ENCODE results near the gene BNC1.

Gene BNC1, protein sequence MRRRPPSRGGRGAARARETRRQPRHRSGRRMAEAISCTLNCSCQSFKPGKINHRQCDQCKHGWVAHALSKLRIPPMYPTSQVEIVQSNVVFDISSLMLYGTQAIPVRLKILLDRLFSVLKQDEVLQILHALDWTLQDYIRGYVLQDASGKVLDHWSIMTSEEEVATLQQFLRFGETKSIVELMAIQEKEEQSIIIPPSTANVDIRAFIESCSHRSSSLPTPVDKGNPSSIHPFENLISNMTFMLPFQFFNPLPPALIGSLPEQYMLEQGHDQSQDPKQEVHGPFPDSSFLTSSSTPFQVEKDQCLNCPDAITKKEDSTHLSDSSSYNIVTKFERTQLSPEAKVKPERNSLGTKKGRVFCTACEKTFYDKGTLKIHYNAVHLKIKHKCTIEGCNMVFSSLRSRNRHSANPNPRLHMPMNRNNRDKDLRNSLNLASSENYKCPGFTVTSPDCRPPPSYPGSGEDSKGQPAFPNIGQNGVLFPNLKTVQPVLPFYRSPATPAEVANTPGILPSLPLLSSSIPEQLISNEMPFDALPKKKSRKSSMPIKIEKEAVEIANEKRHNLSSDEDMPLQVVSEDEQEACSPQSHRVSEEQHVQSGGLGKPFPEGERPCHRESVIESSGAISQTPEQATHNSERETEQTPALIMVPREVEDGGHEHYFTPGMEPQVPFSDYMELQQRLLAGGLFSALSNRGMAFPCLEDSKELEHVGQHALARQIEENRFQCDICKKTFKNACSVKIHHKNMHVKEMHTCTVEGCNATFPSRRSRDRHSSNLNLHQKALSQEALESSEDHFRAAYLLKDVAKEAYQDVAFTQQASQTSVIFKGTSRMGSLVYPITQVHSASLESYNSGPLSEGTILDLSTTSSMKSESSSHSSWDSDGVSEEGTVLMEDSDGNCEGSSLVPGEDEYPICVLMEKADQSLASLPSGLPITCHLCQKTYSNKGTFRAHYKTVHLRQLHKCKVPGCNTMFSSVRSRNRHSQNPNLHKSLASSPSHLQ

DNA sequence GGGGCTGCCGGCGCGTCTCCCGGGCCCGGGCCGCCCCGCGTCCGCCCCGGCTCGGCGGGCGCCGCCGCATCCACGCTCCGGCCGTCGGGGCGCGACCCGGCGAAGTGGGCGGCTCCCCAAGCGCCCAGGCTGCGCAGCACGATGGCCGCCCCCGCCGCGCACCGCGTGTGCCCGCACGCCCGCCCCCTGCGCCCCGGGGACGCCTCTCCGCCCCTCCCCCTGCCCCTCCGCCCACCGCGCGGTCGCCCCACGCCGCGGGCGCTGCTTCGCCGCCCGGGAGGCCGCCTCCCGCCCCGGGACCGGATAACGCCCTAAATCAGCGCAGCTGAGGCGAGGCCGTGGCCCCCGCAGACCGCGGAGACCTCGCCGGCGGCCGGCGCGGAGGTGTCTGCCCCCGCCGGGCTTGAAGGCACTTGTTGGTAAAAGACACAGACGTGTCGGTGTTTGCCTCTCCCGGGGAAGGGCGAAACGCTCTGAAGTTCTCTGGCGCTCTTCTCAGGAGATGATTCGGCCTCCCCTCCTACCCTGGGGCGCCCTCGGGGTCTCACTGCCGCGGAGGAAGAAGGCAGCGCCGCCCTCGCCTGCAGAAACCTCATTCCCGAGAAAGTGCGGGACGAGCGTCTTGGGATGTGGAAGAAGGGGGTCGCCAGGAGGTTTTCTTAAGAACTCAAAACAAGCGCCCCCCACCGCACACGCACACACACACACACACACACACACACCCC, at the start of gene BNC1:
BNC1 (minus strand) TSS at position 106 of the 725 bp plus-strand sequence; CDS start at position 70, 36 bp downstream.
- no peak for DNase-seq

DNA sequence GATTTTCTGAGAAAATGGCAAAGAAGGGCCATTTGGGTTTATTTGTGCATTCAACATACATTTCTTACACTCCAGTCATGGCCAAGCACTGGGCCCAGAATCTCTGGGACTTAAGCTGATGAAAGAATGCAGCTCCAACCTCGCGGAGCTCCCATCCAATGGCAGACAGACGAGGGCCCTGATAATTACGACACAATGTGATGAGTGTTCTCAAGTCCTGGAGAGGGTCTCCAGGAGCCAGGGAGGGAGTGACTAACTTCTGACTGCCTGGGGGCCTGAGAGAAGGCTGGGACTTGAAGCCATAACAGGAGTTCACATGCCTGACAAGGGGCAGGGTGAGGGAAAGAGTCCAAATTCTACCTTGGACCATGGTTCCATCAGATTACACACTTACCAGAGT, 42.6 kb upstream of the BNC1 start:
- DNase-seq = peak; percentile 14

DNA sequence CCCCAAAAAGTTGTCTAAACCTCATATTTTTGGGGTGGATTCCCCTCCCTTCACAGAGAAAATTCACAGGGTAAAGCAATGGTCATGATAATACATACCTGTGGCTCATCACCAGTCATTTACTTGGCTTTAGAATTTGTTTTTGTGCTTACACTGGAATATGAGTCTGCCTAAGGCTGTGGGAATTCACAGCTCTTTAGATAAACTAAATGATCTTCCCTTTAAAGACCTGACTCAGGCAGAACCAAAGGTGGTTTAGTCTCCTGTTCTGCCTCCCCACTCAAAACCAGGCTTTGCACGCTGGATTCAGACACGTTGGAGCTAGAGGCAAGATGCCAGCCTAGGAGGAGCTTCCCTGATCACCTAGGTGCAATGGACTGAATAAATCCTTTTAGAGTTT, 40.3 kb upstream of the BNC1 start:
- no peak for DNase-seq

DNA sequence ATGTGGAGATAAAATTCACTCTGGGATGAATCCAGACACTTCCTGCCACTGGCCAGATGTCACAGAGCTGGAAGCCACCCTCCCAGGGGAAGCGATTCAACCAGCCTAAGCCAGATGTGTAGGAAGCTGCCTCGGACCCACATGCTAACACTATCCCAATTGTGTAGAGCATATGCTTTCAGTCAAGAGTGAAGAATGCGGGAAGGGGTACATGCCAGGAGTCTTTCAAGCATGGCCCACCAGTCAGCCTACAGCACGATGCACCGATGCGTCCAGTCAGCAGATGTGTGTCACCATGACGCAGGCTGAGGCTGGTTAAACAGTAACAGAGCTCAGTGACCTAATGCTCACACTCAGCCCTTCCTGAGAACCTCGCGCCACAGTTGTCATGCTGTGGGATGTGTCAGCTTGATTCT, 38.8 kb upstream of the BNC1 start:
- DNase-seq = peak; percentile 92

DNA sequence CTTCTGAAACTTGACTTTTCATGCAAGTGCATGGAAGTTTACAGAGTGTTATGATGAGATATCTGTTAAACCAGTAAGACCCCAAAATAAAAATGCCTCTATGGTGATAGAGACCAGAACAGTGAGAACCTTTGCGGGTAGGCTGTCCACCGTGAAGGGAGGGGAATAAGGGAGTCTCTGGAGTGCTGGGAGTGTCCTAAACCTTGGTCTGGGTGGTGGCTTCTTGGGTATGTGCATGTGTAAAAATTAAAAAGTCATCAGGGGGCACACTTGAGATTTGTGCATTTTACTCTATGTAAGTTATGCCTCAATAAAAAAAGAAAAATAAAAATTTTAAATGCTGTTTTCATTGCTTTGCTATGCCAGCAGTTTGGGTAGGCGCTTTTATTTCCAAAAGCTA, 38.2 kb upstream of the BNC1 start:
- no peak for DNase-seq

DNA sequence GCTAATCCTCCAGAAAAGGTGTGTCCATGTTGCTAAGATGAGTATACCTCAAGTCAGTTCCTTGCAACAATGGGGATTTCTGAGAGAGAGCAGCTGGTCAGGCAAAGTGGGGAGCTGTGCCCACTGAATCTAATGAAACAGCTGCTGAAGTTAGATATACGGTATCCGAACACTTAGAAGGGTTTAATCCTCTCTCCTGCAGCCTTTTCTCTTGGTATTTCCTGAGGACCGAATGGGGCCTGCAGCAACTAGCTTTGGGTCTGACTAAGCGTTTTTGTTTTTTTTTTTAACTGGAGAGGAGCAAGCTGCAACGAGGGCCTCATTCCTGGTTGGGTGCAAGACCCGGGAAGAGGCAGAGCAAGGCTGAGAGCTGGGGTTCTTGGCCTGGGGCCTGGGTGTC, 37.6 kb upstream of the BNC1 start:
- DNase-seq = peak; percentile 52

DNA sequence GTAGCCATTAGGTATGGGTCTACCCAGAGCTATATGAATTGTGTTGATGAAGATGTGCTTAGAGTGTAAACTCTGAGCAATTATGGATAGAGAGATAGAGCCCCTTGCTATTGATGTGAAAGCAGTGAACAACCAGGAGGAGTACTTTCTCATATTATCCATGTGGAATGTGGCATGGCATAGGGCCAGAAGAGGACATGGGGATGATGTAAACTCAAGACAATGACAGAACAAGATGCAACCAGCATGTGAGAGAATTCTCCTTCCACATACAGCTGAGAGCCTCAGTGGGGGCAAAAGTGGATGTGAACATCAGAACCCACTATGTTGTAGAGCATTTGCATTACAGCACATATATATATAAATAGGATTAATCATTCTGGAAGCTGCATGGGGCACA, 36.4 kb upstream of the BNC1 start:
- DNase-seq = peak; percentile 58

DNA sequence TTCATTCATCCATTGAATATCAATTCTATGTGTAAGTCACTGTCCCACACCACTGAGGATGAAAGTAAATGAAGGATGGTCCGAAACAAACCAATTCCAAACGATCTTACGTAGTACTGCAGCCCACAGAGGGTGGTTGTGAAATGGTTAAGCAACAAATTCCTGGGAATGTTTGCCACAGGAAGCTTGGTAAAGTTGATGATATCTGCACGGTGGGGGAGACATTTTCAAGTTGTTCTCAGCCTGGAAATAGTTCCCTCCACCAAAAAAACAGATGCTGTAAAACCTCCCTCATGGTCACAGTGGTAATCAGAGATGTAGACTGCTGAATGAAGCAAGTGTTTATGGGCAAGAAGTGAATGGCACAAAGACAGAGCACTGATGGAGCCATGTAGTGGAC, 35.9 kb upstream of the BNC1 start:
- peak; percentile 81 for DNase-seq

DNA sequence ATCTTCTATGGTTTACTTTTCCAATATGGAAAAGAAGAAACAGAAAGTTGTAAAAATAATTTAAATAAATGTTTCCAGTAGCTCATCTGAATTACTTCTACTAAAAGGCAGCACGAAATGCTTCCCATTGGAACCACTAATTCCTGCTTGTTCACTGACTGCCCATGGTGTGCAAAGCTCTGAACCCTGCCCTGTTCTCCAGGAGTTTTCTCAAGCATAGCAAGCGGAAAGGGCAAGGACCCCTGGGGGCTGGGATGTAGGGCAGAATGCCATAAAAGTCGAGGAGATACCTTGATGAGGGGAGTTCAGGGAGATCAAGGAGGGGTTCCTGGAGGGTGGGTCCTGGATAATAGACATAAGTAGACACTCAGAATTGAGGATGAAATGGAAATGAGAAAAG, 35.3 kb upstream of the BNC1 start:
- DNase-seq = no peak

DNA sequence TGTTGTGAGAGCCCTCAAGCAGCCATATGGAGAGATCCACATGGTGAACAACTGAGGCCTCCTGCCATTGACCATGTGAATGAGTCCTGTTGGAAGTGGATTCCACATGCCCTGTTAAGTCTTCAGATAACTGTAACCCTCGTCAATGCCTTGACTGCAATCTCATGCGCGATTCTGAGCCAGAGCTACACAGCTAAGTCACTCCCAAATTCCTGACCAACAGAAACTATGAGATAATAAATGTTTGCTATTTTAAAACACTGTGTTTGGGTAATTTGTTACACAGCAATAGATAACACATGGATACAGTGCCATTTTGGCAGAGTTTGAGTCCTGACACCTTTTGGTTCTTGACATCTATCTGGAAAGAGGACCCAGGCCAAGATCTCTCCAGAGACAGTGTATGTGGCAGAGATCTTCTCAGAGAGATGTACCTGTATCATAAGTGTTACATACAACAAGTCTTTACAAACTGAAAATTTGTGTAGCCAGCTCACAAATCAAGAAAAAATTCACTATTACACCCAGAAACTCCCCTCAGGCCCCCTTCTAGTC, 34.5 kb upstream of the BNC1 start:
- DNase-seq = no peak

DNA sequence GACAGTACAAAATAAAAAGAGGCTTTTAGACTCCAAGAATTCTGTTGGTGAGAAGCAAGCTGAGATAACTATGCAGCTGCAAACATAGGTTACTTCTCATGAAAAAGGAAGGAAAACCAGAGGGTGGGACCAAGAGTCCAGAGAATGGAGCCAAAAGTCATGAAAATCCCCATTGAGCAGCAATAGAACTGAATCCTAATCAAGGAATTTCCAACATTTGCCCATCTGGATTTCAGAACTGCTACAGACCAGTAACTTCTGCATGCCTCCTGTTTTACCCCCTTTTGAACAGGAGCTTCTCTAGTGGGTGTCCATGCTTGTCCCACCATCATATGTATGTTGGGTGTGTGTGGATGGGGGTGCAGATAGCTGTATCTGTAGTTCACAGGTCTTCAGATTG, 33.6 kb upstream of the BNC1 start:
- DNase-seq = no peak

DNA sequence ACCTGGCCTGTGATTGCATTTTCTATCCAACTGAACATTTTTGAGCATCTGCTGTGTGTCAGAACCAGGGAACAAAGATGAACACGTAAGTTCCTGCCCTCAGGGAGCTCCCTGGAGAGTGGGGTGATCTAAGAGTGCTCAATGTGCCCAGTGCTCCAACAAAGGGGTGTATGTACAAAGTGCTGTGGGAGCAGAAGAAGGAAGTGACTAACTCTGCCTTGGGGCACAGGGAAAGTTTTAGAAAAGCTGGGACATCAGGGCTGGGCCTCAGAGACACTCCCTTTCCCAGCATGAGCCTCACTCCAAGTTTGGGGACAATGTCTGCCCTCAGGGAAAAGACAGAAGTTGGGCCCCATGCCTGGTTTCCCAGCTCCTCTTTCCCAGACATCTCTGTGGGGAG, 27.6 kb upstream of the BNC1 start:
- DNase-seq = no peak

DNA sequence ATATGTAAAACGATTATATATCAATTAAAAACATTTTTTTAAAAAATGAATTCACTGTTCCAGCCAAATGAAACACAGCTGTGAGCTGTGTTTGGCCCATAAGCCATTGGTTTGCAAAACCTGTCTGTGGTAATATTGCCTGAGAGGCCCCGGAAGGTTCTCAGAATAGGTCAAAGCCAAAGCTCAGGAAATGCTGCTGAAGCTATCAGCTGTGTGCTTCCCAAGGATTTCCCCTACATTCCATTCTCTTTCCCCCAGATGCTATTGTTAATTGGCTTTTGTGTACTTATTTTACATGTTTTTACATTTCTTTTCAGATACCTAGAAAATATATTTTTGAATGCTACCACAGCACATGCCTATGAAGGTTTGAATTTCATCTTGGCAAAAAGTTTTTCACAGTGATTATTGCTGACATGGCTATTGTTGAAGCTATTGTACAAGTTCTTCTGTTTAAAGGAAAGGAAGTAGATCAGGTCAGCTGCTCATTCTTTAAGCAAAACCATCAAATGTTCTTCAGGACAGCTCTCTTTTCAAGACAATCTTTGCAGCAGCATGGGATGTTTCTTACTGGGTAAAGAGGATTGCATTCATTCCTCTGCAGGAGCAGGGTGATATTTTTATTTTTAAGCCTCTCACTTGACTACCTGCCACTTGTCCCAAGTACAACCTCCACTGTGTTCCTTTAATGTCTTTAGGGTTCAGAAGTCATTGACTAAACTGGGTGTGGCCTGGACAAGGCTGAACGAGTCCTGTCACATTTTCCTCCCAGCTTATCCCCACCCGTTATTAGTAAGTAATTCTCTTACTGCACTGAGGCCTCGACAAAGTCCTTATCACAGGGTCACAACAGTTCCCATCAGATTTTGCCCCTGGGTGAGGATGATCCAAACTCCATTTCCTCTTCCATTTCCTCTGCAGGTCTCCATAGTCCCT, 26.3 kb upstream of the BNC1 start:
- DNase-seq = no peak

DNA sequence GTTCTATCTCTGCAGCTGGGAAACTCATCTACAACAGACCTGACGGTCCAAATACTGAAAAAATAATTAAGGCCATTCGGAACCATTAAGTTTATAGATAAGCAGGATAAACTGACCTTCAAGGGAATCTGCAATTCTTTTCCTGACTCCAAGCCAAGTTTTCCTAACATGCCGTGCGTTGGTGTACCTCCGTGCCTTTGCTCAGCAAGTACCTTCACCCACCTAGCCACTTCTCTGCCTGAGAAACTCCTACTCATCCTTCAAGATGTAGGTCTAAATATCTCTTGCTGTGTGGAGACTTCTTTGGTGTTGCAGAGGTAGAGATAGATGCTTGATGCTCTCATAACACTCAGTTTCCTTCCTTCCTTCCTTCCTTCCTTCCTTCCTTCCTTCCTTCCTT, 24.2 kb upstream of the BNC1 start:
- DNase-seq = no peak

DNA sequence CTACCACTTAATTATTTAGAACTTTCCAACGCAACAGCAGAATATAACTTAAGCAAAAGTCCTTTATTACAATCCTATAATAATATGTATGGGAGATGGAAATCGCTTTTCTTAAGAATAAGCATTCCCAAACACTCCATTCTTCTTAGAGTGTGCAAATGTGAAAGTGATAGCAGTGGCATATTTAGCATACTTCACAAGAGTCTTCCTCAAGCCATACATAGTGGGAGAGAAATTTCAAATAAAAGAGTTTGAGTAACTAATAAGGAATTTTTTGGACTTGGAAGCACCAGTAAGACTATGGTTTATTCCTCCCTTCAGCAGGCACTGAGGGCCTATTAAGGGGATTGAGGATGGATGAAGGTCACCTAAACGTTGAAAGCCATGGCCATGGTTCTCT, 22.1 kb upstream of the BNC1 start:
- DNase-seq = peak; percentile 43

DNA sequence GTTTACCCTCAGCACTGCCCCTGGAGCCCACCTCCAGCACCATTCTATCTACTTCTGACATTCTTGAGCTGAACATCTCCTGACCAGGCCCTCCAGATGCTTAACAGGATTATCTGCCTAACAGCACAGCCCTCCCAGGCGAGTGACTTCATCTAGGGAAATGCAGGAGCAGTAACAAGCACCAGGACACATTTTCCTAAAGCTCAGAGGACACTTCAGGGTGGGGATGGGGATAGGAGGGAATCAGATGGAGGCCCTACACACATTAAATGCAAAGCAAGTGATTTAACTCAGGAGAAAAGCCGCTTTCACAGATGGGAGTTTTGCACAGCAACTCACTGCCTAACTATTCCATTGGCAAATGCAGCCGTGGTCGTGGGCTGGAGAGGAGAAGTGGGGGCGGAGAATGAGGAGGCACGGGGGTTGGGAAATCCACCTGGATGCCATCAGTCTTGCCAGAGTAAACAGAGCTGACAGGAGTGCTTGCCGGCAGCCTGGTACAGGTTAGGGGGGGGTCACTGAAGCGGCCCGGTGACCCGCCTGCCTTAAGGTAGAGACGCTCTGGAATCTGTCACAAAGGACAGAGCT, 21.3 kb upstream of the BNC1 start:
- DNase-seq = peak; percentile 42

DNA sequence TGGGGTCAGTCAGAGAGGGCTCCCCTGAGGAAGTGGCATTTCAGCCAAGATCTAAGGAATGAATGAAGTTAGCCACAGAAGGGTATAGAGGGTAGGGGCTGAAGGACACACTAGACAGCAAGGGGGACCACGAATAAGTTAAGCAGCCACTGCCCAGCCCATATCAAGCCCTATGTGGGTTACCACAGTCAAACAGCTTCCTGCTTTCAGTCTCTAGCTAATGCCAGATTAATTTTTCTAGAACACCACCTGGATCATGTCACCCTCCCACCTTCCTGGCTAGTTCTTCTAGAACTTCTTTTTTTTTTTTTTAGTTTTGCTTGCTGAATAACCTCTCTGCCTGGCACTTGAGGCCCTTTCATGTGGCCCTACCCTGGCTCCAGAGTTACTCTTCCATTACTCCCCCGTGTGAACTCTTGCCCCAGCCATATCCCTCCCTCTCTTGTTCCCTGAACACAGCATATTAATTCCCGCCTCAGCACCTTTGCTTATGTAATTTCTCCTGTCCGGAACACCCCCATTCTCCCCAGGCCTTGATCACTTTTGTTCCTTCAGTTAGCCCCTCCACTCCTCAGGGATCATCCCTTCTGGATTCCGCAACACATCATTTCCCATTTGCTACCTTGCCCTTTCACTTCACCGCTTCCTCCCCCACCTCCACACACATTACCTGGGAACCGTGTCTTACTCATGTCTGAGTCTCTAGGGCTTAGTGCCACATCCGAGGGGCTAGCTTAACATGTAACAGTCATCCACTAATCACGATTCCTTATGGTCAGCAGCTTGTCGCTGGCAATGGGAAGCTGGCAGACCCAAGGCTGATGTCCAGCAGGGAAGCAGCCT, 20.6 kb upstream of the BNC1 start:
- no peak for DNase-seq

DNA sequence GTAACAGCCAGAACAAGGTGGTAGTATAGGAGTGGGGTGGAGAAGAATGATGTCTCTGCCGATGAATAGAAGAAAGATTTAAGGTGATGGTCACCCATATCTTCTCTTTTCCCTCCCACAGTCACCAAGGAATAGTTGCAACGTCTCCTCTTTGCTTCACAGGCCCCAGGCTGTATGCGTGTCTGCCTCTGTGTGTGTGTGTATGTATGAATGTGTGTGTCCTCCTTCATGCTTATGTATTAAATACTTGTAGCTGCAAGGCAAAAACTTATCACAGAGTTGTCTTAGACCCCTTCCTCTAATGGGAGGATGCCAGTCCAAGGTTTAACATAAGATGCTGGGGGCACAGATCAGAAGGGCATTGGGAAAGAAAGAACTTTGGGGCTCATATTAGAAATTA, 19.1 kb upstream of the BNC1 start:
- no peak for DNase-seq

DNA sequence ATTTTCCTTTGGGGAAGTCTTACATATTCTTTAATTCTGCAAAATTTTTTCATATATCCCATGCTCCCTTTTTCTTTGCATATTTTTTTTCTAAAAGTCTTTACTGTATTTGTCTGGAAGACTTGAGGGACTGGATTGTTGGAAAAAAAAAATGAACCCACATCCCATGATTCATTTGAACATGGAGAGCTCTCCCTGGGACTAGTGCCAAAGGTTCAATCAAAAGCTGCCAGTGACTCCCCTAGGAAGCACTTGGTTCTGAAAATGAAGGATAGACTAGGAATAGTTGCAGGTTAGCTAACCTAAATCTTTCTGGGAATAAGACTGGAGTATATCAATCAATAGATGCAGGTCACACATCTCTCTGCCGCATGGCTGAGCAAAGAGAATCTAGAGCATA, 16.4 kb upstream of the BNC1 start:
- peak; percentile 69 for DNase-seq

DNA sequence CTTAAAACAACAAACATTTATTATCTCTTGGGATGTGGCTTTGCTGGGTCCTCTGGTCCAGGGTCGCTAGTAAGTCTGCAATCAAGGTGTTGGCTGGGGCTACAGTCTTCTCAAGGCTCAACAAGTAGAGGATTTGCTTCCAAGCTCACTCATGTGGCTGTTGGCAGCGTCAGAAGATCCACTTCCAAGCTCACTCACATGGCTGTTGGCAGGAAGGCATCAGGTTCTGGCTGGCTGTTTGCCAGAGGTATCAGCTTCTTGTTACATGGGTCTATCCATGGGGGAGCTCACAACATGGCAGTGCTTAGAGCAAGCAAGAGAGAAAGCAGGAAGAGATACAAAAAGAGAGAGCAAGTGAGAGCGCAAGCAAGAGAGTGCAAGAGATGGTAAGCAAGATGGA, 15.0 kb upstream of the BNC1 start:
- DNase-seq = no peak

Data from fibroblast of upper back skin (primary cell).